Vagina (tissue), 2 donors: ENCODE data around the gene HNMT.

Experiments
- CTCF ChIP-seq, 3 experiments: fragments of 450-650 bp in 2 of 3; fragments of 200-600 bp in 1 of 3; sonication (generic) in 1 of 3; IDR thresholded peaks; one replicate each; pipeline ENCODE4 v1.5.1; 2017 to 2019; ENCODE audit warnings: antibody characterized with exemption in 3 of 3, mild to moderate bottlenecking in 2 of 3, moderate library complexity in 2 of 3
- POLR2A ChIP-seq, 2 donors: fragments of 450-650 bp; IDR thresholded peaks; one replicate each; pipeline ENCODE4 v1.6.1; 2017; ENCODE audit warnings: antibody characterized with exemption in 2 of 2, mild to moderate bottlenecking in 2 of 2, moderate library complexity in 2 of 2
- POLR2AphosphoS5 ChIP-seq, 2 donors: sonication (generic); formaldehyde crosslinking; IDR thresholded peaks; one replicate each; pipeline ENCODE4 v1.9.0; 2017; ENCODE audit warnings: antibody characterized with exemption in 2 of 2, mild to moderate bottlenecking in 2 of 2, low read depth in 1 of 2; ENCODE audit not compliant: insufficient read depth in 1 of 2

- TF ChIP-seq CTCF (IDR thresholded peaks at IDR 0.05) (no peak), POLR2A (IDR thresholded peaks at IDR 0.05) (no peak), POLR2AphosphoS5 (IDR thresholded peaks at IDR 0.05; ENCODE audit: insufficient read depth in 1 of 2, low read depth in 1 of 2) (no peak)
These were observed 72.8 kb downstream of the HNMT start for GRCh38 chr2:138037090-138037489.
